HG03439 (cell line): ENCODE results near the gene ALS2CL.

Experiments used
- ATAC-seq: cut with Tn5 transposase; IDR thresholded peaks from one replicate; pipeline ENCODE4 v1.9.1; 2021; ENCODE audit warnings: mild to moderate bottlenecking, moderate library complexity; ENCODE audit not compliant: unreplicated experiment

ALS2CL gene

DNA sequence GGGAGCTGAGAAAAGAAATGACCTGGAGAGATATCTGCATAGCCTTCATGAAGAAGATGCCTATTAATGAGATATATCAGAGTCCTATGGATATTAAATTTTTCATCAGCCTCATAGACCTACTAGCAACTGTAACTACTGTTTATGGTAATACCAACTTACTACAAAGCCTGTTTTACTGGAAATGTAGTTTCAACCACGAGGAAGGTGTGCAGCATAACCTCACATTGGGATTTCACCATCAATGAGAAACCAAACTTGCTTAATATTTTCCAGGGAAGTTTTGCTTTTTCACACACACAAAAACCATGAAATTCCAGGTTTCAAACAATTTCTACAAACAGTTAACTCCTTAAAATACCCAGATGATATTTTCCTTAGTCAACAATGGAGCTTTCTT lies 49.8 kb downstream of the ALS2CL start:
- ATAC-seq: no peak

DNA sequence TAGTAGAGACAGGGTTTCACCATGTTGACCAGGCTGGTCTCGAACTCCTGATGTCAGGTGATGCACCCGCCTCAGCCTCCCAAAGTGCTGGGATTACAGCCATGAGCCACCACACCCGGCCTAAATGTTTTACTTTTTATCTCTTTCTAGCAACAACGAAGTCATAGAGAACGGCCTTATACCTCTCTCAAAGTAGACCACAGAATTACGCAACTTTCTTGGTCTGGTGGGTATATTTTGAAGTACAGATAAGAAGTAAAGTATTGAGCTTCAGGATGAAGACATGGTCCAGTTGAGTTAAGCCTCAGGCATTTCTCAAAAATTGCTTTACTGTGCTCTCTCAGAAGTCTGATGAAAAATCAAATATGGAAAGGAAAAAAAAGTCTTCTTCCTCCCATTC lies 50.5 kb downstream of the ALS2CL start:
- no peak for ATAC-seq

DNA sequence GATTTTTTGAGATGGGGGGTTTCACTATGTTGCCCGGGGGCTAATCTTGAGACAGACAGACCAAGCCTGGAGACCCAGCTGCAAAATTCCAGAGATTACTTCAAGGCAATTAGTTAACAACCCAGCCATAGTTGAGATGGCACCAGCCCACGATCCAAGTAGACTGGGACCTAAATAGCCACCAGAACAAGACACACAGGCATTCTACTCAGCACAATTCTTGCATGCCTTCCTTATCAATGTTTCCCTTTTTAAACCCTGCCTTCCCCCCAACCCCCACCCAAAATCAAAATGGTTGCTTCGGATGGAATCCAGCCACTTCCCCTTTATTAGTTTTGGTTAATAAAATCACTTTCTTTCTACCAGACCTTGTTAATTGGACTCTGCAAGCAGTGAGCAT lies 52.6 kb downstream of the ALS2CL start:
- no peak for ATAC-seq

DNA sequence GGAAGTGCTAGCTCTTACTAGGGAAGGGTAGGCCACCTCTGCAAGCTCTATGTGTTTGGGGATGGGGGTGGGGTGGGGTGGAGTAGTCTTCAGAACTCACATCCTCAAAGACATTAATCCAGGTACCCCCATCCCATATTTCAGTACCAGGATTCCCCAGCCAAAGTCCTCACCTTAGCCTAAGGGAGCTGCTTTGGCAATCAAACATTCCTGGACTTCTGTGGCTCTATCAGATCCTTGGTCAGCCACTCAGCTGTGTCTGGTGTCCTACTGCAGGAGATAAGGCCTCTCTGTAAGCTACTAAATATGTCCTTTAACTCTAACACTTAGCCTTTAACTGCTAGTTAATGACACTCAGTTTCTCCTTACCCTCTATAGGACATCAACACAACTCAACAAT lies 54.3 kb downstream of the ALS2CL start:
- ATAC-seq: no peak

DNA sequence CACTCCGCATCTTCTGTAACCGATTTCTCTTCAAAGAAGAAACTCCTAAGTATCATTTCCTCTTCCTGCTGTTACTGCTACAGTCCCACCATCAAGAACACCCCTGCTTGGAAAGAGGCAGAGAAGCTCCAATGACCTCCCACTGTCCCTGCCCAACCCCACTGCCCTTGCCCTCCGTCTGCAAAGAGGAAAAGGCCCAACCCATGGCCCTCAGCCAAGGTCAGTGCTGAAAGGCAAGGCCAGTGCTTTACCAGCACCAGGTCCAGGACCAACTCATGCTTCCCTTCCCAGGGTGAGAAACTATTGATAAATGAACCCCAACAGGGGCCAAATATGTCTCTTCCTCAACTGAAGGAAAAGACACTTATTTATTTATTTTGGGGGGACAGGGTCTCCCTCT lies 58.6 kb downstream of the ALS2CL start:
- ATAC-seq: no peak

DNA sequence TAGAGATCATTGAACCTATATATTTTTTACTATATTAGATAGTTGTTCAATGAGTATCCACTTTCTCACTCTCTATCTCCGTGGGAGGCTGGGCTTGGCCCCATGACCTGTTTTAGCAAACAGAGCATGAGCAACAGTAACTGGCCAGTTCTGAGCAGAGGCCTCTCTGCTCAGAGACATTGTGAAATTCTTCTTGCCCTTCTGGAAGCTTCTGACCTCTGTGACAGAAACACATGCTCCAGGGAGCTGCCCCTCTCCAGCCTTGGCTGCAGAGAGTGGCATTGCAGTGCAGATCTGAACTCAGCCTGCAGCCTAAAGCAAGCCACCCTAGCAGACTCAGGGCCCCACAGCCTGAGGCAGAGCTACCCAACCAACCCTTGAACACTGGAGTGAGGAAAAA lies 60.7 kb downstream of the ALS2CL start:
- ATAC-seq: no peak

DNA sequence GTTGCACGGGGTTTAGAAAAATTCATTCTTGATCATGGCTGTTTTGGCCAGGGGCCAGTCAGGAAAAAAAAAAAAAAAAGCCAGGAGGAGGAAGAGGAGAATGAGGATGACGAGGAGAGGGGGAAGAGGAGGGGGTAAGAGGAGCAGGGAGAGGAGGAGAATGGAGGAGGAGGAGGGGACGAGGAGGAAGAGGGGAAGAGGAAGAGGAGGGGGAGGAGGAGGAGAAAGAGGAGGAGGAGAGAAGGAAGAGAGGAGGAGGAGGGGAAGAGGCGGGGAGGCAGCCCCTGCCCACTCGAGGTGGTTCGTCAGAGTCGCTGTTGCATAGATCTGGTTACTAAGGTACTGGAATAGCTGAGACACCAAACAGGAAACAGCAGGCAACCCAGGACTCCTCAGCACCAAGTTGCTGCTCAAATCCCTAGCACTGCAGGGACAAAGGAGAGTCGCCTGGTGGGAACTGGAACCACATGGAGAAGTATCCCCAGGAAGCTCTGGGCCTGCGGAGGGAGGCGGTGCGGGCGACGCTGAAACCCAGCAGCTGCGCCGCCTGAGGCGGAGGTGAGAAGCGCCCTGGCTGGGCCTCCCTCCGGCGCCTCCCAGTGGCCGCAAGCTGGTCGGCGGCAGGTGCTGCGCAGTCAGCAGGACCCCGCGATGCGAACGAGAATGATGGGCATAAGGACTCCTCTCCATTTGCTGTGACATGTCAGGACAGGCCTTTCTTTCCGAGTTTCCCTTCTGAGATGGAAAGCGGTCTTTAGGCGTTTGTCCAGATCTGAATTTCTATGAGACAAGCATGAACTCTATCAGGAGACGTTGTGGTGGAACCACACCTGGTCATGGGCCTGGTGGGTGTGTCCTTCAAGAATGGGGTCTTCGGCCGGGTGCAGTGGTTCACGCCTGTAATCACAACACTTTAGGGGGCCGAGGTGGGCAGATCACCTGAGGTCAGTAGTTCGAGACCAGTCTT lies 63.6 kb downstream of the ALS2CL start:
- no peak for ATAC-seq

DNA sequence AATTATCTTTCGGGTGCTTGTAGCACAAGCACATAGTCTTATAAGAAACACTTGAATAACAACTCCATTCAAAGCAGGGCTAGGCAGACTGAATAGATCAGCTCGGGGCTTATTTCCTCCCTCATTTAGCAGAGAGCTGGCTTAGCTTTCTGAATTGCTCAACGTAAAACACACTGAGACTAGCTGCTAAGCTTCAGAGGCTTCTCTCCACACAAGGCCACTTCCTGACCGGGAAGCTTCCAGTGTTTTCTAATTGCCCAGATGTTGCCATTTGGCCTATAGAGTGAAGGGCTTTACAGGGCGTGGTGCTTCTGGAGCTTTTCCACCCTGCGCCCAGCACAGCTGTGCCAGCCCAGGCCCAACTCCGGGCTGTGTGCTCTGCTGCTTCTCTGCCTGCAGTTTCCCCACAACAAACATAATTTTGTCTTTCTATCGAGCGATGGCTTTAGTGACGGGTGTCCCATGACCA lies 64.5 kb downstream of the ALS2CL start:
- ATAC-seq: no peak

DNA sequence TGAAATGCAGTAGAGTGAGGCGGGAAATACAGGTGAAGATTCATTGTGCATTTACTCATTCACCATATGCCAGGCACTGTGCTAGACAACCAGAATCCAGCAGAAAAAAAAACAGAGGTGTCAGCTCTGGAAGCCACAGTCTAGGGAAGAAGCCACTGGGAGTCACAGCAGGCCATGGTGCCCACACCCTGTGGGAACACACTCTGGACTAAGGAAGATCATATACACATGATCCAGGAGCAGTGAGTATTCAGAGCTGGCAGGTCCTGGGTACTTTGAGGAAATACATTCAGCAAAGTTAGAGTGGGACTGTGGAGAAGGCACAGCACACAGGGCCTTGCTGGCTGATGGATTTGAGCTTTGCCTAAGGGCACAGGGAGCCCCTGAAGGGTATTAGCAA lies 66.4 kb downstream of the ALS2CL start:
- no peak for ATAC-seq

DNA sequence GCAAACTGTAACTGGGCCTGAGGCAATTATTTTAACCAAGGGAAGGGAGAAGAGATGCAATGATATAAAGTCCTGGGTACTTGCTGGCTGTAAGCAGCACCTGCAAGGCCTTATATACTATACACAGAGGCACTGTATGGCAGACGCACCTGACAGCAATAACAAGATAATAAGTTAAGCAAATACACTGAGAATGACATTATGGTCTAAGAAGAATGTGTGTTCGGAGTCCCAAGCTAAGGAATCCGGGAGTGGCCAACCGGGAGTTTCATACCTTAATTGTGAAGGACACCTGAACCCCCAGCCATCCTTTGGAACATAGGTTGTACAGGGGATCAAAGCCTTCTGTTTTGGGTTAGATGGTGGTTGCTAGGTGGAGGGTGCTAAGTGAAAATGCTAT lies 67.4 kb downstream of the ALS2CL start:
- ATAC-seq: no peak

DNA sequence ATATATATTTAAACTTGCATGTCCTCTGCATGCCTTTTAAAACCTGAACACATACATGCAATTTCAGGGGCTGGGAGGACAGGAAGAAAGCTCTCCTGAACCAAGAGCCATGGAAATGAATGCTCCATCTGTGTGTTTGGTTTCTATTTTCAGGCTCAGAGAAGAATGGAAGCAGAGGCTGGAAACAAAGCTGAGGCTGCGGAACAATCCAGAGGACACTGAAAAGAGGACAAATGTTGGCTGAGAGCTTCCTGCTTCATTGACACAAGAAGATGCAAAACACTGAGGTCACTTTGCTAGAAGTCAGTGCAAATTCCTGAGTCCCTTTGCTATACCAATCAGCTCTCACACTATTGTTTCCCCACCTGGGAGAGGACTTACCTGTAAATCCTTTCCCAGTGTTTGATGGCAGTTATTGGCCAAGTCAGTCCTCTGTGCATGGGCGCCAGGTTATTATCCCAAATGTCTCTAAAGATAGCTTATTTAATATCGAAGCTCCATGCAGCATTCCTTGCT lies 68.4 kb downstream of the ALS2CL start:
- ATAC-seq: no peak

DNA sequence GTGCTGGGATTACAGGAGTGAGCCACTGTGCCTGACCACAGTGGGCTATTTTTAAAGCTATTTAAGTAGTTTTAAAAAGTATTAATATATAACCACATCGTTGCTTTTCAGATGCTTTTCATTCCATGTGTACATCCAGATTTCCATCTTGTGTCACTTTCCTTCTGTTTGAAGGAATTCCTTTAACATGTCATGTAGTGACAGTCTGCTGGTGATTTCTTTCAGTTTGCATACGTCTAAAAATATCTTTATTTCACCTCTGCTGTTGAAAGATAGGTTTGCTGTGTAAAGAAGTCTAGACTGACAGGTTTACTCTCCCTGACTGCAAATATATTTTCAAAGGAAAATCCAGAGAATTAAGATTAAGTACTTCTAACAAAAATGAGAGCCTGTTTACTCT lies 68.9 kb downstream of the ALS2CL start:
- no peak for ATAC-seq

DNA sequence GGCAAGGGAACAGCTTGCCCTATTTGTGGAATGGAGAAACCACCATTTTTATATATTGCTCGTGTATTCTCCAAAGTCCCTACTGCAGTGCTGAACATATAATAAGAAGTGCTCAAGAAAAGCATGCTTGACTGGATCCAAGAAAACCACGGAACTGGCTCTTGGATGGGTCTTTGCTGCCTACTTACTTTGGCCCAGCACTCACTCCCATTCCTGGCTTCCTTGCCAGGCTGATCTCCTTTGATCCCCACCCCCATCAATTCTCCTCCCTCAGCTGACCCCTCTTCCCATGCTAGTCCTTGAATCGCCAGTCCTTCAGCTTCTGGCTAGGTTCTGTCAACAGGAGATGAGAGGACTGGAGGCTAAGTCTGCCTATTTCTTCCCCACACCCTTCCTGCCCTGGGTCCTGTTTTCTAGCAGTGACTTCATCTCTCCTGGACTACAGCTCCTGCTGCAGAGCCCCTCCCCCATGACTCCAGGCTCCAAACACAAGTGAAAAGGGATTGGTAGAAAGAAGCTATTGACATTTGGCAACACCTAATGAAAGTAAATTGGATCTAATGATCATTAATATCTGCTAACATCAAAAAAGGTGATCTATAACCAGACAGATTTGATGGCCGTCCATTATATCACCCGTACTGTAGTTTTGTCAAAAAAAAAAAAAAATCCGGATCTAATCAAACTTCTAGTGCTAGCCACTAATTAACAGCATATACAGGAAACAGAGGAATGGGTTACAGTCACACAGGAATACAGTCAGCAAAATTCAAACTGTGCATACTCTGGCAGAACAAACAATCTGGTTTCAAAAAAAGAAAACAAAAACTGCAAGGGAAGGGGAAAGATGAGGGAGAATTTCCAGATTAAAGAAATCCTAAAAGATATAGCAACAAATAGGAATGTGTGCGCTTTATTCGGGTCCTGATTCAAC lies 73.4 kb downstream of the ALS2CL start:
- no peak for ATAC-seq
